Neural progenitor cell (in vitro differentiated cells): ENCODE results near the gene WNT8A. TPM values are rescaled to one million over a fixed set of nuclear protein-coding genes. Genes with fewer than 3 reads are reported as not detected.

ENCODE experiments used
- DNase-seq: peaks from one replicate; pipeline ENCODE4 v3.0.0-alpha.2; 2016; ENCODE audit warnings: low spot score
- H2AFZ ChIP-seq: fragments of 200-600 bp; sonication (generic); replicated peaks from 2 replicates; pipeline ENCODE4 v1.6.1; 2016; ENCODE audit warnings: antibody characterized with exemption
- H3F3A ChIP-seq: fragments of 200-600 bp; sonication (generic); 2 replicates; pipeline ENCODE4 v1.6.1; 2016; ENCODE audit warnings: antibody characterized with exemption, low read depth
- H3K27ac ChIP-seq: fragments of 200-600 bp; sonication (generic); 2 replicates; pipeline ENCODE4 v1.5.1; 2016; ENCODE audit warnings: mild to moderate bottlenecking
- H3K27me3 ChIP-seq: fragments of 200-600 bp; sonication (generic); 2 replicates; pipeline ENCODE4 v1.6.1; 2016; ENCODE audit warnings: mild to moderate bottlenecking, moderate library complexity
- H3K36me3 ChIP-seq: fragments of 200-600 bp; sonication (generic); 2 replicates; pipeline ENCODE4 v1.5.1; 2016
- H3K4me1 ChIP-seq: fragments of 200-600 bp; sonication (generic); 2 replicates; pipeline ENCODE4 v1.6.1; 2016; ENCODE audit warnings: mixed run types
- H3K4me2 ChIP-seq: fragments of 200-600 bp; sonication (generic); 2 replicates; pipeline ENCODE4 v1.6.1; 2016
- H3K4me3 ChIP-seq: fragments of 200-600 bp; sonication (generic); 2 replicates; pipeline ENCODE4 v1.5.1; 2016
- H3K79me2 ChIP-seq: fragments of 200-600 bp; sonication (generic); 2 replicates; pipeline ENCODE4 v1.6.1; 2016; ENCODE audit warnings: low read depth
- H3K9ac ChIP-seq: fragments of 200-600 bp; sonication (generic); 2 replicates; pipeline ENCODE4 v1.6.1; 2016
- H3K9me3 ChIP-seq: fragments of 200-600 bp; sonication (generic); 2 replicates; pipeline ENCODE4 v1.5.1; 2016; ENCODE audit warnings: low read depth
- H4K20me1 ChIP-seq: fragments of 200-600 bp; sonication (generic); 2 replicates; pipeline ENCODE4 v1.6.1; 2016; ENCODE audit warnings: low read depth
- H3K27ac Mint-ChIP-seq: 3 replicates; pipeline ENCODE4 v1.8.0; 2021; ENCODE audit warnings: mixed read lengths
- H3K27me3 Mint-ChIP-seq: 2 replicates; pipeline ENCODE4 v1.8.0; 2022; ENCODE audit warnings: low read depth, mild to moderate bottlenecking, inconsistent platforms, moderate library complexity, mixed read lengths; ENCODE audit not compliant: insufficient read depth
- H3K36me3 Mint-ChIP-seq: 3 replicates; pipeline ENCODE4 v1.8.0; 2021; ENCODE audit warnings: mixed read lengths
- H3K4me1 Mint-ChIP-seq: 3 replicates; pipeline ENCODE4 v1.8.0; 2021; ENCODE audit warnings: mixed read lengths
- H3K4me3 Mint-ChIP-seq: 3 replicates; pipeline ENCODE4 v1.8.0; 2021; ENCODE audit warnings: mild to moderate bottlenecking, moderate library complexity, mixed read lengths
- H3K9me3 Mint-ChIP-seq: 3 replicates; pipeline ENCODE4 v1.8.0; 2020; ENCODE audit warnings: mixed read lengths
- CTCF ChIP-seq: fragments of 200-600 bp; sonication (generic); IDR thresholded peaks from 2 replicates; pipeline ENCODE4 v1.5.1; 2017; ENCODE audit warnings: antibody characterized with exemption, mild to moderate bottlenecking
- EZH2 ChIP-seq: fragments of 200-600 bp; sonication (generic); IDR thresholded peaks from 2 replicates; pipeline ENCODE4 v1.6.1; 2017; ENCODE audit warnings: antibody characterized with exemption, mild to moderate bottlenecking, moderate library complexity
- EZH2phosphoT487 ChIP-seq: fragments of 200-600 bp; sonication (generic); IDR thresholded peaks from 2 replicates; pipeline ENCODE4 v1.6.1; 2017; ENCODE audit warnings: antibody characterized with exemption
- total RNA-seq: library from RNA; depleted of rRNA; stranded (reverse); fragments of >200 nt; gene quantifications from 2 replicates; pipeline ENCODE4 v1.2.3, GENCODE V29; 2015; ENCODE audit warnings: low replicate concordance

WNT8A gene, protein sequence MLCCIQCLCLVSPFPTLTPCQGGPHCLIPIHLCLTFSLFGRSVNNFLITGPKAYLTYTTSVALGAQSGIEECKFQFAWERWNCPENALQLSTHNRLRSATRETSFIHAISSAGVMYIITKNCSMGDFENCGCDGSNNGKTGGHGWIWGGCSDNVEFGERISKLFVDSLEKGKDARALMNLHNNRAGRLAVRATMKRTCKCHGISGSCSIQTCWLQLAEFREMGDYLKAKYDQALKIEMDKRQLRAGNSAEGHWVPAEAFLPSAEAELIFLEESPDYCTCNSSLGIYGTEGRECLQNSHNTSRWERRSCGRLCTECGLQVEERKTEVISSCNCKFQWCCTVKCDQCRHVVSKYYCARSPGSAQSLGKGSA
- total RNA-seq: 0.25 TPM in 1 of 2 replicates, not detected in the other

DNA sequence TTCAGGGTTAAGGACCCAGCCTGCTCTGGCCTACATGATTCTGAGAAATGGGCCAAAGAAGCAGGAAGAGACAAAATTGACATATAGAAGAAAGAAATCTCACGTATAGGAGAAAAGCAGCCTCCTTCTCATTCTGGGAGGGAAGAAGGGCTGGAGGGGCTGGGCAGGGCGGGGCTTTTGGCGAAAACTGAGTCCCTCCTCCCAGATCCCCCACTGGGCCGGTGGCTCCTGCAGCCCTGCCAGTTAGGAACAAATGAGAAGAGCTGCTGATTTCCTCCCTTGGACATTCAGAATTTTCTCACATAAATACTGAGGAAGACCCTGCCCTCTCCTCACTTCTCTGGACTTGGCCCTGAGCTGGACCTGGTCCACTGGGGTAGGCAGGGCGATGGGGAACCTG, at the start of gene WNT8A:
Gene WNT8A (plus strand): TSS at position 332 of the 400 bp plus-strand sequence. CDS start 95 bp downstream, outside the sequence.
- no peak for TF ChIP-seq CTCF
- no peak for TF ChIP-seq EZH2phosphoT487
- TF ChIP-seq EZH2: no peak
- H3K4me1 Mint-ChIP-seq: peaks cover 2% of the 10 kb centered on the region
- H3K4me3 ChIP-seq: no peak within 1 kb of the TSS
- no peaks in the 10 kb centered on the region for H3K36me3 Mint-ChIP-seq
- H3K27me3 Mint-ChIP-seq: peaks cover under 1% of the 10 kb centered on the region
- peaks cover 4% of the 10 kb centered on the region for H3F3A ChIP-seq
- H3K4me3 Mint-ChIP-seq: no peak within 1 kb of the TSS
- H3K9me3 Mint-ChIP-seq: no peaks in the 10 kb centered on the region
- H3K79me2 ChIP-seq: no peaks in the 10 kb centered on the region
- H2AFZ ChIP-seq: peak within 1 kb of the TSS; percentile 76
- no peaks in the 10 kb centered on the region for H3K36me3 ChIP-seq
- no peaks in the 10 kb centered on the region for H3K9me3 ChIP-seq
- no peaks in the 10 kb centered on the region for H3K27me3 ChIP-seq
- H3K9ac ChIP-seq: no peak within 1 kb of the TSS
- no peaks in the 10 kb centered on the region for H4K20me1 ChIP-seq
- H3K27ac Mint-ChIP-seq: no peak within 1 kb of the TSS
- no peak for DNase-seq
- peaks cover 10% of the 10 kb centered on the region for H3K4me1 ChIP-seq
- H3K4me2 ChIP-seq: peak within 1 kb of the TSS; percentile 35
- H3K27ac ChIP-seq: no peak within 1 kb of the TSS

- Histone ChIP-seq H3K9ac (no peak overlapping the region), H3F3A (peaks cover 14% of the 10 kb centered on the region), H3K27ac (no peak overlapping the region), H2AFZ (peak overlapping the region; percentile 56), H3K4me1 (peaks cover 12% of the 10 kb centered on the region), H4K20me1 (peaks cover 16% of the 10 kb centered on the region), H3K4me3 (no peak overlapping the region), H3K79me2 (peaks cover 23% of the 10 kb centered on the region), H3K27me3 (no peaks in the 10 kb centered on the region), H3K36me3 (no peaks in the 10 kb centered on the region), H3K9me3 (no peaks in the 10 kb centered on the region), H3K4me2 (no peak overlapping the region)
- Mint-ChIP-seq H3K27me3 (peaks cover 6% of the 10 kb centered on the region), H3K4me1 (peaks cover 24% of the 10 kb centered on the region), H3K36me3 (peaks cover 1% of the 10 kb centered on the region), H3K27ac (no peak overlapping the region), H3K4me3 (peak overlapping the region; percentile 17), H3K9me3 (no peaks in the 10 kb centered on the region)
- peak; percentile 97 for TF ChIP-seq CTCF
- no peak for TF ChIP-seq EZH2
- DNase-seq: peak; percentile 94
Measured at GRCh38 chr5:138035605-138036537, 48.0 kb upstream of the WNT8A start.

GRCh38 chr5:138037271-138037670, 46.6 kb upstream of the WNT8A start:
- Mint-ChIP-seq H3K9me3 (no peaks in the 10 kb centered on the region), H3K27me3 (peaks cover 2% of the 10 kb centered on the region), H3K27ac (no peak overlapping the region), H3K4me3 (no peak overlapping the region), H3K4me1 (peaks cover 12% of the 10 kb centered on the region), H3K36me3 (no peaks in the 10 kb centered on the region)
- no peak overlapping the region for H3K27ac ChIP-seq
- H2AFZ ChIP-seq: no peak overlapping the region
- no peaks in the 10 kb centered on the region for H3K9me3 ChIP-seq
- no peak overlapping the region for H3K9ac ChIP-seq
- H3K36me3 ChIP-seq: no peaks in the 10 kb centered on the region
- no peaks in the 10 kb centered on the region for H3K27me3 ChIP-seq
- H3F3A ChIP-seq: peaks cover 6% of the 10 kb centered on the region
- H3K79me2 ChIP-seq: peaks cover 9% of the 10 kb centered on the region
- no peak overlapping the region for H3K4me3 ChIP-seq
- TF ChIP-seq CTCF (no peak), EZH2phosphoT487 (no peak), EZH2 (no peak)
- no peak overlapping the region for H3K4me2 ChIP-seq
- peaks cover 2% of the 10 kb centered on the region for H4K20me1 ChIP-seq
- no peak for DNase-seq
- peaks cover 5% of the 10 kb centered on the region for H3K4me1 ChIP-seq
